Naive thymus-derived CD4-positive, alpha-beta T cell (primary cell): ENCODE results near the gene SET. TPM values are rescaled to one million over a fixed set of nuclear protein-coding genes. Genes with fewer than 3 reads are reported as not detected.

ENCODE experiments used
- ATAC-seq: fragments of 150-1000 bp; cut with Tn5 transposase; 2 replicates; pipeline ENCODE4 v1.10.0; 2021; ENCODE audit warnings: mild to moderate bottlenecking, moderate library complexity
- CTCF ChIA-PET: fragments of 350-600 bp; sonication (Branson Sonifier 250); formaldehyde crosslinking; loops from one replicate; lab custom pipeline; 2021; ENCODE audit warnings: antibody characterized with exemption; lab: Charles Lee
- POLR2A ChIA-PET: fragments of 350-600 bp; sonication (Branson Sonifier 250); formaldehyde crosslinking; loops from one replicate; lab custom pipeline; 2021; ENCODE audit warnings: antibody characterized with exemption, inconsistent platforms; lab: Charles Lee
- DNase-seq, 9 donors: peaks; one replicate each; pipeline versions ENCODE4 v3.0.0 to v3.0.0-alpha.2; 2020 to 2022; ENCODE audit warnings: mixed read lengths in 1 of 9
- H3K27ac ChIP-seq: one replicate; pipeline ENCODE4 v1.7.0; 2013; ENCODE audit warnings: mild to moderate bottlenecking, low read depth, low read length, moderate library complexity
- H3K27me3 ChIP-seq, 2 donors: one replicate each; pipeline ENCODE4 v1.7.0; 2013; ENCODE audit warnings: low read length in 2 of 2, mild to moderate bottlenecking in 2 of 2, moderate library complexity in 2 of 2; ENCODE audit not compliant: control insufficient read depth in 2 of 2, insufficient read depth in 2 of 2
- H3K36me3 ChIP-seq, 3 experiments: 1 replicate in 2 of 3; 2 replicates in 1 of 3; pipeline ENCODE4 v1.7.0; 2013; ENCODE audit warnings: low read length in 3 of 3, mild to moderate bottlenecking in 3 of 3, moderate library complexity in 1 of 3; ENCODE audit not compliant: insufficient read depth in 3 of 3, control insufficient read depth in 2 of 3
- H3K4me1 ChIP-seq, 2 donors: one replicate each; pipeline ENCODE4 v1.7.0; 2013; ENCODE audit warnings: low read length in 2 of 2, mild to moderate bottlenecking in 2 of 2, moderate library complexity in 1 of 2; ENCODE audit not compliant: control insufficient read depth in 2 of 2, insufficient read depth in 2 of 2
- H3K4me3 ChIP-seq: 2 replicates; pipeline ENCODE4 v1.7.0; 2013; ENCODE audit warnings: mild to moderate bottlenecking, low read length
- H3K9me3 ChIP-seq, 3 experiments: 1 replicate in 2 of 3; 2 replicates in 1 of 3; pipeline ENCODE4 v1.7.0; 2013; ENCODE audit warnings: low read length in 3 of 3; ENCODE audit not compliant: control insufficient read depth in 2 of 3
- H3K27ac Mint-ChIP-seq, 9 donors: one replicate each; pipeline ENCODE4 v1.8.0; 2020 to 2022; ENCODE audit warnings: mixed read lengths in 9 of 9, mild to moderate bottlenecking in 8 of 9, moderate library complexity in 5 of 9, inconsistent platforms in 2 of 9
- H3K27me3 Mint-ChIP-seq, 5 donors: one replicate each; pipeline ENCODE4 v1.8.0; 2021 to 2022; ENCODE audit warnings: mixed read lengths in 5 of 5, mild to moderate bottlenecking in 1 of 5
- H3K36me3 Mint-ChIP-seq, 5 donors: one replicate each; pipeline ENCODE4 v1.8.0; 2020 to 2022; ENCODE audit warnings: mixed read lengths in 5 of 5, mild to moderate bottlenecking in 3 of 5, inconsistent platforms in 1 of 5
- H3K4me1 Mint-ChIP-seq, 7 donors: one replicate each; pipeline ENCODE4 v1.8.0; 2020 to 2022; ENCODE audit warnings: mixed read lengths in 7 of 7, mild to moderate bottlenecking in 3 of 7, inconsistent platforms in 1 of 7
- H3K4me3 Mint-ChIP-seq, 10 donors: one replicate each; pipeline ENCODE4 v1.8.0; 2020 to 2022; ENCODE audit warnings: mild to moderate bottlenecking in 10 of 10, mixed read lengths in 10 of 10, moderate library complexity in 6 of 10, inconsistent platforms in 2 of 10
- H3K9me3 Mint-ChIP-seq, 11 donors: one replicate each; pipeline ENCODE4 v1.8.0; 2020 to 2022; ENCODE audit warnings: mixed read lengths in 11 of 11, mild to moderate bottlenecking in 4 of 11, inconsistent platforms in 1 of 11, moderate library complexity in 1 of 11
- intact Hi-C, 2 donors: fragments of 100-400 bp; cut with micrococcal nuclease; formaldehyde crosslinking; loops; one replicate each; pipeline ENCODE4 v1.15.1; 2023
- polyA plus RNA-seq, 2 donors: library from polyadenylated mRNA; unstranded; fragments of 300-500 nt; fragmentation: Illumina TruSeq; gene quantifications; one replicate each; pipeline ENCODE4 v1.2.3, GENCODE V29; 2021
- total RNA-seq, 6 experiments: library from RNA in 5 of 6; stranded (reverse) in 5 of 6; gene quantifications; 1 replicate in 5 of 6; 2 replicates in 1 of 6; pipeline ENCODE4 v1.2.3 and lab custom pipeline; 2021 to 2026

The SET gene
- total and polyA plus RNA-seq, 7 experiments from 2014 or later = 133 to 488 (median 227) TPM

DNA sequence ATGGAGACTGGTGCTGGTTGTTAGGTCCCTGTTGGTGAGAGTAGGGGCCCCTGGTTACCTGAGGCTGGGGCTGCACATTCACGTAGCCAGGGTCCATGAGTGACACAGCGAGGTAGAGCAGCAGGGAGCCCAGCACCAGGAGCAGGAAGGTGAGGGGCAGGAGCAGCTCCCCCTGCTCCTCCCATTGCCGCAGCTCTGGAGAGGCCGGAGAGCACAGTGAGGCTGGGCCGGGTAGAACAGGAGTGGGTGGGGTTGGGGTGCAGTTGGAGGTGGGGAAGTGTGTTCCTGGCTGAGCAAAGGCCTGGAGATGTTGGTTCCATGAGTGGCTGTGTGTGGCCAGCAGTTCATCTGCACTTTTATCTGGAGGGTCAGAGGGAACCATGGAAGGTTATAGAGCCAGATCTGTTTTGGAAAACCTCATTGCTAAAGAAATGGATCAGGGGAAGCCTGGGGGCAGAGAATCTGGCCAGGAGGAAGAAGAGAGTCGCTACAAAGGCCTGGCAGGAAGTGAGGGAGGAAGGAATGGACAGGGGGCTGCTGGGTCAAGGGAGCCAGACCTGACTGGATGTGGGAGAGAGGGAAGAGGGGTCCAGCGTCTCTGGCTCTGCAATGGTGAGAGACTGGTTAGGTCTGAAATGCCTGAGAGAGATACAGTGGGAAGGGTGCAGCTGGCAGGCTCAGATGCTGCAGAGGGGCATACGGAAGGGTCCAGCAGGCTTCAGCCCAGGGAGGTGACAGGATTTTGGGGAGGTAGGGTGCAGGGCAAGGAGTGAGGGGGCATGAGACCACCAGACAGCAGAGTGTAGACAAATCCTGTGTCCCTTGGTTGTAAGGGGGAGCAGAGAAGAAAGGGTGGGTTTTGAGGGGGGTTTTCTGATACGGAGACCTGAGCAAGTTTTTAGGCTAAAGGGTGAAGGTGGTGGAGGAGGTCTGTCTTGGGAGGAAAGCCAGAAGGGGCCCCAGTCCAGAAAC lies 33.6 kb downstream of the SET start:
- no peak overlapping the region for H3K4me3 ChIP-seq
- peaks cover 23 to 45% (median 37%) of the 10 kb centered on the region in 7 donors for H3K4me1 Mint-ChIP-seq
- peak overlapping the region; percentile 82 to 96 (median 94) for H3K27ac Mint-ChIP-seq
- H3K36me3 Mint-ChIP-seq = peaks cover 0 to 4% (median 0%) of the 10 kb centered on the region in 5 donors
- H3K27ac ChIP-seq = peak overlapping the region; percentile 89
- ATAC-seq (no peak), DNase-seq (peak in 1 of 9 donors; percentile 8)
- ChIA-PET POLR2A (interaction anchor here (0.6 to 3.1 kb wide), 3 partner anchors 22 to 107 kb away, joined by 3 to 14 read pairs (median 3); no protein-coding TSS in a partner anchor), CTCF (no interaction called here)
- peaks cover 13 to 22% of the 10 kb centered on the region in 2 donors for H3K4me1 ChIP-seq
- H3K9me3 ChIP-seq = no peaks in the 10 kb centered on the region
- H3K27me3 Mint-ChIP-seq = no peaks in the 10 kb centered on the region
- peak overlapping the region; percentile 74 to 97 (median 92) for H3K4me3 Mint-ChIP-seq
- H3K9me3 Mint-ChIP-seq = peaks cover 0 to 1% (median 0%) of the 10 kb centered on the region in 11 donors
- H3K27me3 ChIP-seq = no peaks in the 10 kb centered on the region
- intact Hi-C loops = no loop called here
- H3K36me3 ChIP-seq = peaks cover 0 to 26% (median 0%) of the 10 kb centered on the region in 3 experiments

DNA sequence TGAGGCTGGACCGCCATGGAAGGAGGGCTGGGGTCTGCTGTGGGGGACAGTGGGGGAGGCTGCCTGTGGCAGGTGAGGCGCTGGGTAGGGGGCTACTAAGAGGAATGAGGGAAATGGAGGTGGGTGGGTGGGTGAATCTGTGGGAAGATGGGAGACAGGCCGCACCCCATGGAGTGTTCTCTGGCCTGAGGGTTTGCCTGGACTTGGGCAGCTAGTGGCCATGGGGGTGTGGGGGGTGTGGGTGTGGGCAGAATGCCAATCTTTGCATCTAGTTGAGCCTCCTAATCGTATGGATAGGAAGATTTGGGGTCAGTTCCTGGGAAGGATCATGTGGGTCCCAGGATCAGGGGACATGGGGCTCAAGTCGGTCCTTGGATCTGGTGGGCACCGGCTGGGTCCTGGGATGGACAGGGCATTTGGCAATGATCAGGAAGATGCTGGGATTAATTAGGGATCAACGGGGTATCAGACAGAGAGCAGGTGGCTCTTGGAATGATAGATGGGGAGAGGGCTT lies 34.4 kb downstream of the SET start:
- H3K4me1 ChIP-seq = peaks cover 13 to 29% of the 10 kb centered on the region in 2 donors
- no peak for ATAC-seq
- intact Hi-C loops = no loop called here

DNA sequence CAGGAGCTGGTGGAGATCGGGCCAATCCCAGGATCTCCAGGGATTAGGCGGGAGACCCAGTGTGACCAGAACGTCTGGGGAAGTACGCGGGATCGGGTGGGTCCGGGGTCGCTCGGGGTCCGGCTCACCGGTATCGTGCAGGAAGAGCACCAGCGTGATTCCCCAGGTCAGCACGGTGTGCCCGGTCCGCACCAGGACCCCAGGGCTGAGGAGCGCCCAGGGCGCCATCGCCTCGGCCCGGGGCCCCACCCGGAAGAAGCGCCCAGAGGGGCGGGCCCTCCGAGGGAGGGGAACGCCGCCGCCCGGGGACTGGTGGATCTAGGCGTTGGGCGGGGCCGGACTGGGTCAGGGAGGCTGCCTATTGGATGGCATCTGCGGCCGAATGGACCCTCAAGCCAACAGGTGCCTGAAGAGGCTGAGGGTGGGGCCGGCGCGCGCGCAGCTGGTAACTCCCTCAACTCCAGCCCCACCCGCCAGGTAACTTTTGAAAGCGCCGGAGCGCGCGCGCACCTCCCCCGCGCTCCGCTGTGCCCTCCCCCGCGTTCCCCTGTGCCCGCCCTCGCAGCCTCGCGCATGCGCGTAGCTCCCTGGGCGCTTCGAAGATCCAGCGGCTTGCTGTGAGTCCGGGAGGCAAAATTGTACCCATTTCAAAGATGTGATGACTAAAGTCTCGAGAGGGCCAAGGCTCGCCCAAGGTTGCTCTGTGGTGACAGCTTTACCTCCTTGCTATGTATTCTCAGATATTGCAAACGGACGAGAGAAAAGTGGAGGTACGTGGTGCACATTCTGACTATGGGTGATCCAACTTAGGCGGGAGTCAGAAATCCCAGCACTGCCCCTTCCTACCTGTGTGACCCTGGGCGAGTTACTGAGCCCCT lies 35.1 kb downstream of the SET start, which contains the start of gene ZDHHC12:
Gene ZDHHC12, minus strand, starts transcription at position 262 of the 878 bp plus-strand sequence. Its CDS starts 34 bp downstream, at position 228.
- peaks cover 13 to 29% of the 10 kb centered on the region in 2 donors for H3K4me1 ChIP-seq
- Mint-ChIP-seq H3K36me3 (peaks cover 0 to 4% (median 0%) of the 10 kb centered on the region in 5 donors), H3K27me3 (no peaks in the 10 kb centered on the region), H3K4me3 (peak within 1 kb of the TSS; percentile 85 to 97 (median 94)), H3K4me1 (peaks cover 23 to 46% (median 39%) of the 10 kb centered on the region in 7 donors), H3K9me3 (peaks cover 0 to 1% (median 0%) of the 10 kb centered on the region in 11 donors), H3K27ac (peak within 1 kb of the TSS; percentile 85 to 96 (median 94))
- no peaks in the 10 kb centered on the region for H3K27me3 ChIP-seq
- ChIA-PET POLR2A (interaction anchor here (0.6 to 3.1 kb wide), 22 partner anchors 9 to 448 kb away, joined by 3 to 17 read pairs (median 4); partner anchors contain the start of genes ENDOG, GOLGA2, KYAT1 and LRRC8A), CTCF (no interaction called here)
- H3K4me3 ChIP-seq = peak within 1 kb of the TSS; percentile 97
- intact Hi-C loops = loop anchor here (1.0 to 2.0 kb wide), 13 partner anchors 22 to 474 kb away; partner anchors contain the start of genes LRRC8A (in 2 of the 2), PKN3 (in 2 of the 2), SET (in 2 of the 2) and TBC1D13 (in 2 of the 2)
- ATAC-seq (peak; percentile 97), DNase-seq (peak; percentile 96 to 99 (median 99))
- no peaks in the 10 kb centered on the region for H3K9me3 ChIP-seq
- H3K27ac ChIP-seq = peak within 1 kb of the TSS; percentile 89
- H3K36me3 ChIP-seq = peaks cover 0 to 26% (median 0%) of the 10 kb centered on the region in 3 experiments

More for the DNA sequence above, 34.4 kb downstream of the SET start:
- ChIA-PET POLR2A (interaction anchor here (0.6 to 3.1 kb wide), 14 partner anchors 10 to 447 kb away, joined by 3 to 17 read pairs (median 4); partner anchors contain the start of genes ENDOG, GOLGA2, SET and SWI5), CTCF (no interaction called here)
- peaks cover 23 to 45% (median 39%) of the 10 kb centered on the region in 7 donors for H3K4me1 Mint-ChIP-seq
- peak in 3 of 9 donors; percentile 9 to 14 (median 13) for DNase-seq
- peaks cover 0 to 4% (median 0%) of the 10 kb centered on the region in 5 donors for H3K36me3 Mint-ChIP-seq
- H3K9me3 ChIP-seq = no peaks in the 10 kb centered on the region
- peak overlapping the region; percentile 89 for H3K27ac ChIP-seq
- H3K9me3 Mint-ChIP-seq = peaks cover 0 to 1% (median 0%) of the 10 kb centered on the region in 11 donors
- peak overlapping the region; percentile 97 for H3K4me3 ChIP-seq
- peaks cover 0 to 26% (median 0%) of the 10 kb centered on the region in 3 experiments for H3K36me3 ChIP-seq
- no peaks in the 10 kb centered on the region for H3K27me3 Mint-ChIP-seq
- H3K27me3 ChIP-seq = no peaks in the 10 kb centered on the region
- peak overlapping the region; percentile 85 to 97 (median 94) for H3K4me3 Mint-ChIP-seq
- peak overlapping the region; percentile 71 to 96 (median 93) for H3K27ac Mint-ChIP-seq

DNA sequence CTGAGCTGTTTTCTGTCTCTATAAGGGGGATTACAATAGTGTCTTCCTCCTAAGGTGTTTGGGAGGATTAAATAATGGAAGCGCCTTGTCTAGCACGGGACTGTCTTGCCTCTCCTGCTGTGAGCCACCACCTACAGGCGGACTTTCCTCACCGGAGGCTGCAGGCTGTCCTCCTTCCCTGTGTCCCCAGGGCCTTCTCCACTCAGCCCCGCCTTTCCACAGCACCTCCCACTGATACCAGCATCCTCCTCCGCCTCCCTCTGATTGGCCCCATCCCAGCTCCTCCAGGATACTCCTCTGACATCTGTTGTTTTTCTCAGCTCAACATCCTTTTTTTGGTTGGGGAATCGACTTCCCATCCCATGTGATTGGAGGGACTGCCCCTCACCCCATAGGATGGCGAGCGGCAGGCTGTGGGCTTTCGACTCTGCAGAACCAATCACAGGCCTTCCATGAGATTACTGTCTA lies 35.8 kb downstream of the SET start:
- Histone ChIP-seq H3K4me3 (peak overlapping the region; percentile 94), H3K27ac (peak overlapping the region; percentile 63), H3K27me3 (no peaks in the 10 kb centered on the region), H3K36me3 (peaks cover 0 to 27% (median 0%) of the 10 kb centered on the region in 3 experiments), H3K9me3 (no peaks in the 10 kb centered on the region), H3K4me1 (peaks cover 13 to 29% of the 10 kb centered on the region in 2 donors)
- peaks cover 0 to 1% (median 0%) of the 10 kb centered on the region in 11 donors for H3K9me3 Mint-ChIP-seq
- intact Hi-C loops = loop anchor here (1.0 to 2.0 kb wide), 13 partner anchors 22 to 474 kb away; partner anchors contain the start of genes LRRC8A (in 2 of the 2), PKN3 (in 2 of the 2), SET (in 2 of the 2) and TBC1D13 (in 2 of the 2)
- H3K27ac Mint-ChIP-seq = peak overlapping the region in 8 of 9 donors; percentile 80 to 96 (median 92)
- H3K4me1 Mint-ChIP-seq = peaks cover 29 to 49% (median 39%) of the 10 kb centered on the region in 7 donors
- peak in 3 of 9 donors; percentile 14 to 53 (median 24) for DNase-seq
- H3K27me3 Mint-ChIP-seq = no peaks in the 10 kb centered on the region
- H3K4me3 Mint-ChIP-seq = peak overlapping the region; percentile 85 to 97 (median 94)
- ATAC-seq = no peak
- ChIA-PET POLR2A (interaction anchor here (0.5 to 3.1 kb wide), 21 partner anchors 8 to 449 kb away, joined by 3 to 17 read pairs (median 4); partner anchors contain the start of genes ENDOG, GOLGA2, KYAT1 and LRRC8A), CTCF (no interaction called here)
- peaks cover 0 to 4% (median 0%) of the 10 kb centered on the region in 5 donors for H3K36me3 Mint-ChIP-seq

DNA sequence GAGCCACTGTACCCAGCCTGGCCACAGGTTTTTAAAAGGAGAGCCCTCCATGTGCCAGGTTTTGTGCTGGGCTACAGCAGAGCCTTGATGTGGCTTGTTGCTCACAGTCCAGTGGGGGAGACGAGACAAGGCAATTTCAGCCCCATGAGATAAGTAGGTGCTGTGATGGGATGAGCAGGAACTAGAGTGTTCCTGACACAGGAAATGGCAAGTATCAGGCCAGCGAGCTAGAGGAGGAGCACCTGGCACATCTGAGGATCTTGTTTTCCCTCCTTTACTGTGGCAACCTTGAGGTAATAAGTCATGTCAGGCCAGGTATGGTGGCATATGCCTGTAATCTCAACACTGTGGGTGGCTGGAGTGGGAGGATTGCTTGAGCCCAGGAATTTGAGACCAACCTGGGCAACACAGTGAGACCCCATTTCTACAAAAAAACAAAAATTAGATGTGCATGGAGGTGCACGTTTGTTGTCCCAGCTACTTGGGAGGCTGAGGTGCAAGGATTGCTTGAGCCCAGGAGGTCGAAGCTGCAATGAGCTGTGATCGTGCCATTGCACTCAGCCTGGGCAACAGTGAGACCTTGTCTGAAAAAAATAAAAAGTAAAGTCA lies 38.7 kb downstream of the SET start:
- Mint-ChIP-seq H3K4me3 (peak overlapping the region in 1 of 10 donors; percentile 72), H3K4me1 (peaks cover 27 to 41% (median 33%) of the 10 kb centered on the region in 7 donors), H3K27me3 (no peaks in the 10 kb centered on the region), H3K27ac (peak overlapping the region in 4 of 9 donors; percentile 29 to 99 (median 63)), H3K9me3 (no peaks in the 10 kb centered on the region), H3K36me3 (peaks cover 0 to 2% (median 0%) of the 10 kb centered on the region in 5 donors)
- ATAC-seq = no peak
- peaks cover 0 to 27% (median 0%) of the 10 kb centered on the region in 3 experiments for H3K36me3 ChIP-seq
- no peak overlapping the region for H3K4me3 ChIP-seq
- DNase-seq = peak in 2 of 9 donors; percentile 39 to 47
- intact Hi-C loops = no loop called here
- CTCF ChIA-PET = no interaction called here
- peak overlapping the region; percentile 55 for H3K27ac ChIP-seq
- no peaks in the 10 kb centered on the region for H3K9me3 ChIP-seq
- POLR2A ChIA-PET = interaction anchor here (0.7 kb wide), 1 partner anchor 170 kb away, joined by 3 read pairs; no protein-coding TSS in a partner anchor
- H3K4me1 ChIP-seq = peaks cover 13 to 29% of the 10 kb centered on the region in 2 donors
- H3K27me3 ChIP-seq = no peaks in the 10 kb centered on the region
